GM12878 (cell line): ENCODE results near the gene MAP3K7. TPM values are rescaled to one million over a fixed set of nuclear protein-coding genes. Genes with fewer than 3 reads are reported as not detected.

Source experiments
- ATAC-seq: fragments of 200-7000 bp; cut with Tn5 transposase; 3 replicates; pipeline ENCODE4 v1.9.1; 2020; ENCODE audit warnings: mild to moderate bottlenecking, moderate library complexity
- BruUV-seq: library from RNA; stranded (reverse); fragments of 400-500 nt; replicated peaks from 2 replicates; lab custom pipeline; 2021; lab: Mats Ljungman, UMichigan
- CTCF ChIA-PET: fragments of 300-600 bp; sonication (Branson Sonifier 250); formaldehyde crosslinking; extraction: SDS; loops from one replicate; lab custom pipeline; 2021; ENCODE audit warnings: inconsistent platforms; lab: Yijun Ruan, JAX
- POLR2A ChIA-PET: fragments of 350-600 bp; formaldehyde crosslinking; extraction: SDS; loops from one replicate; lab custom pipeline; 2021; ENCODE audit warnings: inconsistent platforms; lab: Charles Lee
- RAD21 ChIA-PET: fragments of 300-600 bp; sonication (Branson Sonifier 250); formaldehyde crosslinking; loops from one replicate; lab custom pipeline; 2023; ENCODE audit warnings: antibody characterized with exemption; ENCODE audit not compliant: unreplicated experiment; lab: Charles Lee
- SMC1A ChIA-PET: fragments of 300-600 bp; sonication (Branson Sonifier 250); formaldehyde crosslinking; loops from one replicate; lab custom pipeline; 2023; ENCODE audit not compliant: unreplicated experiment, uncharacterized antibody; lab: Charles Lee
- DNase-seq: peaks from one replicate; pipeline ENCODE4 v3.0.0-alpha.2; 2011; ENCODE audit warnings: low read depth, low spot score
- FAIRE-seq: peaks from 3 replicates; lab custom pipeline; 2011; peaks lifted over from hg19 to GRCh38; lab: Jason Lieb, UNC
- H2AFZ ChIP-seq: 2 replicates; pipeline ENCODE4 v1.6.0; 2011; ENCODE audit warnings: low read depth, low read length, control low read depth; ENCODE audit not compliant: control insufficient read depth
- H3K27ac ChIP-seq: 2 replicates; pipeline ENCODE4 v1.5.1; 2011; ENCODE audit warnings: control low read depth; ENCODE audit not compliant: control insufficient read depth, insufficient read depth
- H3K27me3 ChIP-seq, 2 experiments: replicated peaks in 1 of 2; 2 replicates each; pipeline versions ENCODE4 v1.6.0 to v1.6.1; 2011; ENCODE audit warnings: low read length in 1 of 2; ENCODE audit not compliant: control insufficient read depth in 2 of 2, insufficient read depth in 2 of 2
- H3K36me3 ChIP-seq, 2 experiments: 2 replicates each; pipeline ENCODE4 v1.5.1; 2011; ENCODE audit warnings: low read length in 1 of 2; ENCODE audit not compliant: control insufficient read depth in 2 of 2, insufficient read depth in 2 of 2
- H3K4me1 ChIP-seq: 2 replicates; pipeline ENCODE4 v1.6.1; 2011; ENCODE audit warnings: mild to moderate bottlenecking, low read length, moderate library complexity, mixed read lengths; ENCODE audit not compliant: control insufficient read depth, insufficient read depth
- H3K4me2 ChIP-seq: 2 replicates; pipeline ENCODE4 v1.6.0; 2011; ENCODE audit warnings: control low read depth; ENCODE audit not compliant: control insufficient read depth, insufficient read depth
- H3K4me3 ChIP-seq: fragments of 200-600 bp; sonication (generic); 2 replicates; pipeline ENCODE4 v1.5.1; 2016
- H3K79me2 ChIP-seq: 2 replicates; pipeline ENCODE4 v1.6.0; 2011; ENCODE audit warnings: low read length; ENCODE audit not compliant: control insufficient read depth, insufficient read depth
- H3K9ac ChIP-seq: 2 replicates; pipeline ENCODE4 v1.8.0; 2011; ENCODE audit warnings: low read length, control low read depth, mixed read lengths; ENCODE audit not compliant: control insufficient read depth, insufficient read depth
- H3K9me3 ChIP-seq: replicated peaks from 3 replicates; pipeline ENCODE4 v1.5.1; 2011; ENCODE audit warnings: mild to moderate bottlenecking, low read length; ENCODE audit not compliant: control insufficient read depth, insufficient read depth
- H4K20me1 ChIP-seq: 2 replicates; pipeline ENCODE4 v1.6.0; 2011; ENCODE audit not compliant: control insufficient read depth, insufficient read depth
- ATF7 ChIP-seq: fragments of 450-650 bp; IDR thresholded peaks from 2 replicates; pipeline ENCODE4 v1.6.1; 2016; ENCODE audit warnings: low read depth, mild to moderate bottlenecking
- BCL11A ChIP-seq: IDR thresholded peaks from 2 replicates; pipeline ENCODE4 v1.6.1; 2011; ENCODE audit warnings: low read depth, low read length
- CREB1 ChIP-seq: IDR thresholded peaks from 2 replicates; pipeline ENCODE4 v1.6.1; 2012; ENCODE audit warnings: low read depth, mild to moderate bottlenecking, inconsistent platforms
- EED ChIP-seq: sonication (generic); IDR thresholded peaks from 2 replicates; pipeline ENCODE4 v1.6.1; 2016; ENCODE audit warnings: antibody characterized with exemption, low read depth
- EZH2 ChIP-seq: IDR thresholded peaks from 2 replicates; pipeline ENCODE4 v1.6.1; 2012; ENCODE audit warnings: low read depth, mild to moderate bottlenecking, control low read depth, inconsistent platforms, low read length, borderline replicate concordance; ENCODE audit not compliant: control insufficient read depth
- FOS ChIP-seq: IDR thresholded peaks from 3 replicates; pipeline ENCODE4 v1.6.1; 2011; ENCODE audit warnings: borderline replicate concordance; ENCODE audit not compliant: insufficient read length; ENCODE audit errors: extremely low read depth
- MEF2A ChIP-seq: IDR thresholded peaks from 2 replicates; pipeline ENCODE4 v1.6.1; 2011; ENCODE audit warnings: low read depth, mild to moderate bottlenecking, low read length, moderate library complexity; ENCODE audit not compliant: insufficient read depth
- NFXL1 ChIP-seq: fragments of 450-650 bp; IDR thresholded peaks from 2 replicates; pipeline ENCODE4 v1.6.1; 2017; ENCODE audit warnings: antibody characterized with exemption, mild to moderate bottlenecking, borderline replicate concordance
- POU2F2 ChIP-seq: IDR thresholded peaks from 3 replicates; pipeline ENCODE4 v1.6.1; 2011; ENCODE audit warnings: low read depth, mild to moderate bottlenecking, low read length, borderline replicate concordance
- RAD21 ChIP-seq: IDR thresholded peaks from 2 replicates; pipeline ENCODE4 v1.6.1; 2011; ENCODE audit warnings: mild to moderate bottlenecking, low read depth, low read length, moderate library complexity; ENCODE audit not compliant: insufficient read depth
- RFX5 ChIP-seq: IDR thresholded peaks from 2 replicates; pipeline ENCODE4 v1.6.1; 2011; ENCODE audit warnings: low read depth, low read length, improper control_type of control experiment
- TAF1 ChIP-seq: IDR thresholded peaks from 2 replicates; pipeline ENCODE4 v1.6.1; 2011; ENCODE audit warnings: mild to moderate bottlenecking, low read depth, low read length, borderline replicate concordance
- WRNIP1 ChIP-seq: IDR thresholded peaks from 2 replicates; pipeline ENCODE4 v1.6.1; 2011; ENCODE audit warnings: low read depth, low read length, improper control_type of control experiment, borderline replicate concordance
- ZNF217 ChIP-seq: fragments of 450-650 bp; IDR thresholded peaks from 2 replicates; pipeline ENCODE4 v1.6.1; 2017; ENCODE audit warnings: antibody characterized with exemption, mild to moderate bottlenecking
- ZNF384 ChIP-seq: IDR thresholded peaks from 2 replicates; pipeline ENCODE4 v1.6.1; 2012; ENCODE audit warnings: low read depth, mild to moderate bottlenecking, low read length, improper control_type of control experiment, borderline replicate concordance
- WGBS: methylation state at CpG from one replicate; pipeline ENCODE4 v1.1.6; 2016; ENCODE audit warnings: low lambda C conversion rate; ENCODE audit not compliant: insufficient replicate concordance, insufficient coverage; ENCODE audit errors: missing lambda C conversion rate; 5-methylcytosine and 5-hydroxymethylcytosine counted together
- in situ Hi-C: fragments of 300-500 bp; cut with MboI; formaldehyde crosslinking; loops from 9 replicates; pipeline ENCODE4 v1.14.3; 2018; ENCODE audit warnings: mixed read lengths
- intact Hi-C: fragments of 100-400 bp; cut with micrococcal nuclease; formaldehyde crosslinking; loops from one replicate; pipeline ENCODE4 v1.14.2; 2022; ENCODE audit not compliant: unreplicated experiment
- polyA plus RNA-seq, 11 experiments: library from polyadenylated mRNA; depleted of rRNA in 4 of 11; unstranded in 6 of 11; stranded (reverse) in 5 of 11; fragments of >200 nt; fragmentation: Nextera tagmentation in 4 of 11; fragmentation: Illumina TruSeq in 1 of 11; extraction: Ambion mirVana in 4 of 11; extraction: Trizol in 1 of 11; gene quantifications; 1 replicate in 1 of 11; 2 replicates in 10 of 11; pipeline versions ENCODE4 v1.2.1 to v1.2.3, GENCODE V29; 2011 to 2016; ENCODE audit warnings: inconsistent platforms in 2 of 11, missing spikeins in 2 of 11, low read depth in 1 of 11
- total RNA-seq, 4 experiments: library from RNA; depleted of rRNA in 3 of 4; stranded (reverse); fragments of >200 nt in 3 of 4; fragmentation: Illumina TruSeq in 1 of 4; extraction: Trizol in 1 of 4; gene quantifications; 2 replicates each; pipeline versions ENCODE4 v1.2.1 to v1.2.3, GENCODE V29; 2013 to 2021

Gene MAP3K7
- total and polyA plus RNA-seq, 10 of the 15 experiments (the other 5 are each of a cell fraction or from before 2014, with no cell fraction given): 7.0 to 42.6 (median 22.0) TPM

DNA sequence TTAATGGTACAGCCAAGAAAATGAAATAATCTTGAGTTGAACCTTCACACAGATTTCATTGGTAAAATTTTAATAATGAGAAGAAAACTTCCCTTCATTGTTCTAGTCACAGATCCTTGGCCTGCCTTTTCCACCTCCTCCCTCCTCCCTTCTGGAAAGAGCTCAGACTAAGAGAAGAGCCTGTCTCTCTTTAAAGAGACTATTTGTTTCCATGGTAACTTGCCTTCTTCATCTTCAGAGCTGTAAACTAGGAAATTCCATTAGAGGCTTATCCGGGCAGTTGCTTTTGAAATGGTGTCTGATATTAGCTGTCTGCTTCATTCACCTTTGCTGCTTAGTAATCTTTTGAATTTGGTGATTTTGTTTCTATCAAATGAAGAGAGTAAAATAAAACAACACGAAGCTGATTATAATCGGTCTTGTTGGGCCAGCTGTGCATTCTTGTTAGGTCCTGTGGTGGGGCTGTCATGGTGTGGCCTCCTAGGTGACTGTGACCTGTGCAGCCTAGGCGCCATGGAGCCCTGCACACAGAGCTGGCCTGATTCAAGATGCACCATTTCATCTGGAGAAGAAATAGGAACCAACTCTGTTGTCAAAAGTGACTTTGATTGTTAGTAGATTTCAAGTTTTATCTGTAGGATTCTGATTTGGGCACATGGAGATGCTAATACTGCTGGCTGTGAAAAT, 96.7 kb downstream of the MAP3K7 start:
- no peaks in the 10 kb centered on the region for H4K20me1 ChIP-seq
- WGBS: 23% methylated on average over 4 of the region's 4 CpGs
- BruUV-seq: no TSS peak
- no peak overlapping the region for H2AFZ ChIP-seq
- H3K4me3 ChIP-seq: no peak overlapping the region
- ATAC-seq (no peak), DNase-seq (no peak)
- intact Hi-C loops (no loop called here), in situ Hi-C loops (no loop called here)
- H3K27me3 ChIP-seq: peaks cover 0 to 1% of the 10 kb centered on the region in 2 experiments; a peak in 2 of 4 replicates
- SMC1A ChIA-PET: interaction anchor here (1.4 kb wide), 1 partner anchor 15 kb away, joined by 3 read pairs; no protein-coding TSS in a partner anchor
- H3K27ac ChIP-seq: no peak overlapping the region
- H3K4me1 ChIP-seq: no peaks in the 10 kb centered on the region
- H3K9me3 ChIP-seq: peaks cover 2% of the 10 kb centered on the region; the same call in 2 of the 3 replicates
- no peak overlapping the region for H3K9ac ChIP-seq
- RAD21 ChIA-PET: interaction anchor here (1.3 kb wide), 1 partner anchor 549 kb away, joined by 3 read pairs; no protein-coding TSS in a partner anchor
- H3K36me3 ChIP-seq: no peaks in the 10 kb centered on the region
- POLR2A ChIA-PET: no interaction called here
- CTCF ChIA-PET: interaction anchor here (0.5 to 2.0 kb wide), 5 partner anchors 11 to 860 kb away, joined by 3 to 8 read pairs (median 3); no protein-coding TSS in a partner anchor
- no peak for TF ChIP-seq WRNIP1
- TF ChIP-seq ATF7: no peak
- TF ChIP-seq MEF2A: no peak
- no peak for TF ChIP-seq NFXL1
- no peak for TF ChIP-seq ZNF384
- TF ChIP-seq RAD21: no peak
- TF ChIP-seq RFX5: no peak
- TF ChIP-seq TAF1: no peak
- TF ChIP-seq ZNF217: no peak
- no peak for TF ChIP-seq EED
- no peak for TF ChIP-seq POU2F2
- no peak for TF ChIP-seq EZH2
- no peak for TF ChIP-seq BCL11A
- TF ChIP-seq CREB1: no peak
- TF ChIP-seq FOS: no peak
- TF ChIP-seq, all 136 proteins: peak for 0
- H3K79me2 ChIP-seq: no peaks in the 10 kb centered on the region
- no peak for FAIRE-seq
- H3K4me2 ChIP-seq: no peak overlapping the region
